ENCODE measurements around the gene SAV1. TPM values are rescaled to one million over a fixed set of nuclear protein-coding genes. Genes with fewer than 3 reads are reported as not detected.
A peak's percentile ranks its signal among the peaks of the same experiment; 100 is the strongest.
"Not testable (repeated sequence)": the region's sequence is repeated elsewhere in the genome, so short reads cannot be mapped to it uniquely, and the experiment has no call there.

SAV1 gene
- total RNA-seq, 8 experiments from 2014 or later = 7.6 to 26.1 (median 15.6) TPM

DNA sequence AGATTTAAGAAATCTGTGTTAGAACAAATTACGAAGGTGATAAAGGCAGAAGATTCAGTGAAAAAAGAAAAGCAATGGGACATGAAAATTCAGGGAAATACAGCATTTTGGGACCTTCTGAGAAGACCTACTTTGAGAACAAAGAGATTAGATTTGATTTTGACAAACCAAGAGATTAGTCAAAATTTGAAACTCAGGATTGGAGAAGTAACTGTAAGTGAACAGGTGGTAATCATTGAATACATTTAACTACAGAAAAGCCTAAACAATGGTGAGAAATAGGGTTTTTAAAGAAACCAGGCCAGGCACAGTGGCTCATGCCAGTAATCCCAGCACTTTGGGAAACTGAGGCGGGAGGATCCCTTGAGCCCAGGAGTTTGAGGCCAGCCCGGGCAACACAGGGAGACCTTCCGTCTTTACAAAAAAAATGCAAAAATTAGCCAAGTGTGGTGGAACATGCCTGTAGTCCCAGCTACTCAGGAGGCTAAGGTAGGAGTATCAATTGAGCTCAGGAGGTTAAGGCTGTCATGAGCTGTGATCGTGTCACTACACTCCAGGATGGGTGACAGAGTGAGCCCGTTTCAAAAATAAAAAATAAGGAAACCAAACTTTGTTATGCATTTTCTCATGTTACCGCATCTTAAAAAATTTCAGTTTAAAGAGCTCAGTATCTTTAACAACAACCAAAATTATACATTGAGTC lies 8.9 kb upstream of the SAV1 start:
- 80 to 100% (median 90%) methylated on average over 1 to 7 of the region's 7 CpGs for WGBS, 10 experiments
- no peak for ATAC-seq (replicated peaks in 6 of 8)
- in situ Hi-C loops (cut with MboI; ENCODE audit: low pct_unique_long_range_greater_than_20kb in 2 of 9, low sequenced_read_pairs in 9 of 9, unreplicated experiment in 9 of 9) = no loop called here
- Histone ChIP-seq H3K4me3 (no peak overlapping the region), H3K27ac (no peak overlapping the region), H3K4me1 (replicated peaks in 1 of 2) (no peaks in the 10 kb centered on the region)

DNA sequence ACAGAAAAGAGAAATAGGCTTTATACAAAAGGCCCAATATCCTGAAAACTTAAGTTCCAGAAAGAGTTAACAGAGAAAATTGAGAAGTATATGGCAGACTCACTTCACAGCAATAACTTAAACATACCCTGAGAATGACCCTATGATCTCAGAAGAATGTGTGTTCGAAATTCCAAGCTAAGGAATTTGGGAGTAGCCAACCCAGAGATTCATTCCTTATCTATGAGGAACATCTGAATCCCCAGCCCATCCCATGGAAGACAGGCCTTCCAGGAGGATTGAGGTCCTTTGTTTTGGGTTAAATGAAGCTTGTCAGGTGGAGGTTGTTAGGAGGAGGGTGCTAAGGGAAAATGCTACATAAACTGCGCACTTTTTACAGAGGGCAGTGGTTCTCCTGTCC lies 7.5 kb upstream of the SAV1 start:
- ATAC-seq (replicated peaks in 6 of 8) = peak in 2 of 8 experiments; percentile 43 to 69
- Histone ChIP-seq H3K27ac (no peak overlapping the region), H3K4me3 (no peak overlapping the region), H3K4me1 (replicated peaks in 1 of 2) (no peaks in the 10 kb centered on the region)
- 0 to 100% (median 71%) methylated on average over 1 to 2 of the region's 2 CpGs; no CpG with 5 or more reads in 1 of the 10 experiments for WGBS, 10 experiments
- in situ Hi-C loops (cut with MboI; ENCODE audit: low pct_unique_long_range_greater_than_20kb in 2 of 9, low sequenced_read_pairs in 9 of 9, unreplicated experiment in 9 of 9) = no loop called here

- H3K27ac ChIP-seq = no peak overlapping the region
- no peak for ATAC-seq (replicated peaks in 6 of 8)
- in situ Hi-C loops (cut with MboI; ENCODE audit: low pct_unique_long_range_greater_than_20kb in 2 of 9, low sequenced_read_pairs in 9 of 9, unreplicated experiment in 9 of 9) = no loop called here
- H3K4me1 ChIP-seq (replicated peaks in 1 of 2) = peaks cover 9 to 20% of the 10 kb centered on the region in 2 donors
- 80 to 100% (median 94%) methylated on average over 1 to 6 of the region's 6 CpGs; no CpG with 5 or more reads in 4 of the 10 experiments for WGBS, 10 experiments
- no peak overlapping the region for H3K4me3 ChIP-seq
Observed at GRCh38 chr14:50670866-50671256, 2.8 kb upstream of the SAV1 start.

DNA sequence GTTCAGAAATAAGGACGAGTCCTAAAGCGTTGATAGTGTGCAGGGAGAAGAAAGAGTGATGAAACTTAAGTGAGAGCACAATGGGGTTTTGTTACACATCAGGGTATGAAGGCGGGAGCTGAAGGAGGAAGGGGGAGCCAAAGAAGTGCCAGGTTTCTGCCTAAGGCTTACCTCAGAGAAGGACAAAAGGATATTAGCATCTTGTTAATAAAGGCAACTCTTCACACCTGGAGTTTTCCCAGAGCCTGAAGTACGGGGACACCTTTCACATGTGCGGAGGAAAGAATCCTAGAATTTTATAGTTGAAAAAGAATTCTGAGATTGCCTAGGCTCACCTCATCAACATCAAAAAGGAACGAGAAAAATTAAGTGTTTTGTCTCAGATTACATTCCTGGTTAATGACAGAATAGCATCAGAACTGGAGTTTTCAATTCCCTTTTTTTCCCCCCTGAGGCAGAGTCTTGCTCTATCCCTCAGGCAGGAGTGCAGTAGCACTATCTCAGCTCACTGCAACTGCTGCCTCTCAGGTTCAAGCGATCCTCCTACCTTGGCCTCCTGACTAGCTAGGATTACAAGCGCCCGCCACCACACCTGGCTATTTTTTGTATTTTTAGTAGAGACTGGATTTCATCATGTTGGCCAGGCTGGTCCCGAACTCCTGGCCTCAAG lies 2.2 kb upstream of the SAV1 start:
- in situ Hi-C loops (cut with MboI; ENCODE audit: low pct_unique_long_range_greater_than_20kb in 2 of 9, low sequenced_read_pairs in 9 of 9, unreplicated experiment in 9 of 9) = no loop called here
- H3K27ac ChIP-seq = no peak overlapping the region
- peaks cover 9 to 23% of the 10 kb centered on the region in 2 donors for H3K4me1 ChIP-seq (replicated peaks in 1 of 2)
- ATAC-seq (replicated peaks in 6 of 8) = no peak
- WGBS, 10 experiments = 43 to 100% (median 83%) methylated on average over 2 to 9 of the region's 10 CpGs
- H3K4me3 ChIP-seq = no peak overlapping the region

GRCh38 chr14:50669441-50669986 lies 1.4 kb upstream of the SAV1 start:
- WGBS, 10 experiments = 20 to 100% (median 50%) methylated on average over 1 to 3 of the region's 4 CpGs; no CpG with 5 or more reads in 3 of the 10 experiments
- peaks cover 9 to 23% of the 10 kb centered on the region in 2 donors for H3K4me1 ChIP-seq (replicated peaks in 1 of 2)
- no peak overlapping the region for H3K4me3 ChIP-seq
- H3K27ac ChIP-seq = no peak overlapping the region
- no peak for ATAC-seq (replicated peaks in 6 of 8)
- in situ Hi-C loops (cut with MboI; ENCODE audit: low pct_unique_long_range_greater_than_20kb in 2 of 9, low sequenced_read_pairs in 9 of 9, unreplicated experiment in 9 of 9) = no loop called here

DNA sequence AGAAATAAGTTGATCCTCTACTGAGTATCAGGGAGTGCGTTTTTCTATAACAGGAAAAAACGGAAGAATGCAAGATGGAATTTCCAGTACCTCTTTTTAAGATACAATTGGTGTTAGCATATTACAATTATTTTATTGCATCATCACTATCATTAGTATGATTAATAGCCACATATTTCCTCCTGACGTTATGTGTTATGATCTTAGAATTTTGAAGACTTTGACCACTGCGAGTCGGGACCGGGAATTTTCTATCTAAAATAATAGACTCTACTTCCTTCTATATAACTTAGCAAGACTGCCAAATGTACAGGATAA lies 679 bp upstream of the SAV1 start:
- in situ Hi-C loops (cut with MboI; ENCODE audit: low pct_unique_long_range_greater_than_20kb in 2 of 9, low sequenced_read_pairs in 9 of 9, unreplicated experiment in 9 of 9) = no loop called here
- Histone ChIP-seq H3K27ac (peak overlapping the region in 1 of 2 donors; percentile 95), H3K4me1 (replicated peaks in 1 of 2) (peaks cover 9 to 23% of the 10 kb centered on the region in 2 donors), H3K4me3 (peak overlapping the region; percentile 63 to 84 (median 79))
- 20 to 58% (median 33%) methylated on average over 2 to 6 of the region's 6 CpGs; no CpG with 5 or more reads in 2 of the 10 experiments for WGBS, 10 experiments
- peak in 3 of 8 experiments; percentile 0 to 4 (median 2) for ATAC-seq (replicated peaks in 6 of 8)

DNA sequence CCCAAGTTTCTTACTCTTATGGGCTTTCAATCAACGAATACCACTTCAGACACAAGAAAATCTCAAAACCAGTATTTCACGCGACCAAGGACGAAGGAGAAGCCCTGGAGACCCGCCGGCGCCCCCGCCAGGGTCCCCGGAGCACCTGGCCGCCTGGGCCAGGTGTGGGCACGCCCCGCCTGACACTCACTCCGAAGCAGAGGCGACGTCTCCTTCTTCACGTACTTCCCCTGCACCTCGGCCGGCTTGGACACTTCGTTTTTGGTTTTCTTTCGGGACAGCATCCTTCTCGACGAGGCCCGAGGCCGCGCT lies 466 bp downstream of the SAV1 start:
- Histone ChIP-seq H3K4me1 (replicated peaks in 1 of 2) (peaks cover 9 to 23% of the 10 kb centered on the region in 2 donors), H3K4me3 (peak overlapping the region; percentile 63 to 84 (median 79)), H3K27ac (peak overlapping the region; percentile 95 to 96)
- 0% methylated on average over 1 to 7 of the region's 25 CpGs; no CpG with 5 or more reads in 8 of the 10 experiments for WGBS, 10 experiments
- in situ Hi-C loops (cut with MboI; ENCODE audit: low pct_unique_long_range_greater_than_20kb in 2 of 9, low sequenced_read_pairs in 9 of 9, unreplicated experiment in 9 of 9) = no loop called here
- ATAC-seq (replicated peaks in 6 of 8) = peak in 5 of 8 experiments; percentile 10 to 42 (median 34)

DNA sequence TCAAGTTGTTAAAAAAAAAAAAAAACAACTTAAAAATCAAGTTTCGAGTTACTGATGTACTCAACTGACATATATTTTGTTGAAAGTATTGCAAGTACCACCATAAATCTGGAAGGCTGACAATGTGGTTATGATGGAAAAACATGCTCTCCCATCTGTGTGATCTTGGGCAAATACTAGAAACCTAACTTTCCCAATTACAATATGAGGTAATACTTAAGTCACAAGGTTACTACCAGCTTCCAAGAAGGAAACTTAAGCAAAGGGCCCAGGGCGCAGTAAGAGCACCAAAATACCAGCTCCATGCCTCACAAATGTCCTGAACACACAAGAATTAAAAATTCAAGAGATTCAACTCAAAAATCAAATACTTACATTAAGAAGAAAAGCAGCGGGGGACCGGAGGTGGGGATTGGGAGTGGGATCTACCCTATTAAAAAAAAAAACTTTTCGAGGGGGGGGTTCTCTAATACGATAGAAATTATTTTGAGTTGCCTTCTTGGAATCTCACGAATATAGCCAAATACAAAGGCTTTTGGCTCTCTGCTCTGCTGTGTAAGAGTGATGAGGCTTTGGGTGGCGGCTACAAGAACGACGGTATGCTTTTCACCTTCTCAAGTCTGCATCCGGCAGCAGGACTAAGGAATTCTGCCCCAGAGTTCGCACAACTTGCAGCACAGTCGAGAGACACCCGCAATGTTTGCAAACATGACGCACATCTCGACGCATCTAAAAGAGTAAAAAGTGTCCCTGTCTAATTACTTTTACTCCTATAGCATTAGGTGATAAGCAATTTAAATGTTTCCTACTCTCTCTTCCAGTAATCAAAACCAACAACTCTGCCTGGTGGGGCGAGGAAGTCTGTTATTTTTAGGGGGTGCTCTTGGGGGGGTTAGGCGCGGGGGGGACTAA lies 1.1 kb downstream of the SAV1 start:
- 0 to 9% (median 0%) methylated on average over 2 to 12 of the region's 20 CpGs; no CpG with 5 or more reads in 1 of the 10 experiments for WGBS, 10 experiments
- H3K27ac ChIP-seq = peak overlapping the region in 1 of 2 donors; percentile 95
- H3K4me3 ChIP-seq = peak overlapping the region; percentile 63 to 84 (median 79)
- peaks cover 9 to 23% of the 10 kb centered on the region in 2 donors for H3K4me1 ChIP-seq (replicated peaks in 1 of 2)
- ATAC-seq (replicated peaks in 6 of 8) = peak in 3 of 8 experiments; percentile 6 to 11 (median 9)
- in situ Hi-C loops (cut with MboI; ENCODE audit: low pct_unique_long_range_greater_than_20kb in 2 of 9, low sequenced_read_pairs in 9 of 9, unreplicated experiment in 9 of 9) = no loop called here

GRCh38 chr14:50665300-50665699 lies 2.8 kb downstream of the SAV1 start:
- in situ Hi-C loops (cut with MboI; ENCODE audit: low pct_unique_long_range_greater_than_20kb in 2 of 9, low sequenced_read_pairs in 9 of 9, unreplicated experiment in 9 of 9); ATAC-seq (replicated peaks in 6 of 8); H3K4me3 ChIP-seq; H3K27ac ChIP-seq: not testable (repeated sequence)
- WGBS, 10 experiments = 61 to 100% (median 96%) methylated on average over 1 to 3 of the region's 5 CpGs
- H3K4me1 ChIP-seq (replicated peaks in 1 of 2) = peaks cover 9 to 23% of the 10 kb centered on the region in 2 donors

GRCh38 chr14:50664579-50664978 lies 3.5 kb downstream of the SAV1 start:
- ATAC-seq (replicated peaks in 6 of 8); H3K27ac ChIP-seq; H3K4me3 ChIP-seq; in situ Hi-C loops (cut with MboI; ENCODE audit: low pct_unique_long_range_greater_than_20kb in 2 of 9, low sequenced_read_pairs in 9 of 9, unreplicated experiment in 9 of 9): not testable (repeated sequence)
- 86 to 100% (median 100%) methylated on average over 1 to 2 of the region's 2 CpGs; no CpG with 5 or more reads in 3 of the 10 experiments for WGBS, 10 experiments
- H3K4me1 ChIP-seq (replicated peaks in 1 of 2) = peaks cover 8 to 19% of the 10 kb centered on the region in 2 donors

- no peak for ATAC-seq (replicated peaks in 6 of 8)
- WGBS, 10 experiments = 40 to 96% (median 87%) methylated on average over 1 to 5 of the region's 6 CpGs; no CpG with 5 or more reads in 2 of the 10 experiments
Observed at GRCh38 chr14:50659327-50659974, 8.7 kb downstream of the SAV1 start.

DNA sequence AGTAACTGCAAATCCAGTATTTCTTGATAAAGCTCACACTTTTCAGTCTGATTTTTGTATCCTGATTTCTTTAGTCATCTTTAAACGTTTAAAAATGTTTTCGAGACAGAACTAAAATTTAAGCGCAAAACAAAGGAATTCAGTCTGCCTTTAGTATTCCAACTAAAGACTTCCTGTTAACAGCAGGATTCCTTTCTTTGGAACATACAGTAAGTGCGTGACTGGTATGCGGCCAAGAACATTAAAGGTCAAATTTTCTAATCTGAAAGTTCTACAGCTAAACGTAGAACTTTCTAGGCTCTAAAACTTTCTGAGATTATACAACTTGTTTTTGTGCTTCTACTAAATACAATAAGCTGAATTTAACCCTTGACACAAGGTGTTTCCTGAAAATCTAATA lies 9.9 kb downstream of the SAV1 start:
- H3K4me3 ChIP-seq = no peak overlapping the region
- 10 to 60% (median 35%) methylated on average over 1 to 6 of the region's 6 CpGs for WGBS, 10 experiments
- ATAC-seq (replicated peaks in 6 of 8) = peak in 2 of 8 experiments; percentile 52 to 56
- H3K4me1 ChIP-seq (replicated peaks in 1 of 2) = peaks cover 0 to 8% of the 10 kb centered on the region in 2 donors
- no peak overlapping the region for H3K27ac ChIP-seq
- in situ Hi-C loops (cut with MboI; ENCODE audit: low pct_unique_long_range_greater_than_20kb in 2 of 9, low sequenced_read_pairs in 9 of 9, unreplicated experiment in 9 of 9) = no loop called here

More at GRCh38 chr14:50659327-50659974, 8.7 kb downstream of the SAV1 start:
- H3K4me3 ChIP-seq = no peak overlapping the region
- in situ Hi-C loops (cut with MboI; ENCODE audit: low pct_unique_long_range_greater_than_20kb in 2 of 9, low sequenced_read_pairs in 9 of 9, unreplicated experiment in 9 of 9) = no loop called here
- peaks cover 0 to 5% of the 10 kb centered on the region in 2 donors for H3K4me1 ChIP-seq (replicated peaks in 1 of 2)
- H3K27ac ChIP-seq = no peak overlapping the region

Data from motor neuron (in vitro differentiated cells).